HG03354 (cell line): ENCODE results near the gene EVX1.
A peak's percentile ranks its signal among the peaks of the same experiment; 100 is the strongest.

Experiments used
- ATAC-seq: cut with Tn5 transposase; IDR thresholded peaks from one replicate; pipeline ENCODE4 v1.9.1; 2021; ENCODE audit warnings: mild to moderate bottlenecking; ENCODE audit not compliant: unreplicated experiment, poor library complexity, severe bottlenecking

EVX1 gene

DNA sequence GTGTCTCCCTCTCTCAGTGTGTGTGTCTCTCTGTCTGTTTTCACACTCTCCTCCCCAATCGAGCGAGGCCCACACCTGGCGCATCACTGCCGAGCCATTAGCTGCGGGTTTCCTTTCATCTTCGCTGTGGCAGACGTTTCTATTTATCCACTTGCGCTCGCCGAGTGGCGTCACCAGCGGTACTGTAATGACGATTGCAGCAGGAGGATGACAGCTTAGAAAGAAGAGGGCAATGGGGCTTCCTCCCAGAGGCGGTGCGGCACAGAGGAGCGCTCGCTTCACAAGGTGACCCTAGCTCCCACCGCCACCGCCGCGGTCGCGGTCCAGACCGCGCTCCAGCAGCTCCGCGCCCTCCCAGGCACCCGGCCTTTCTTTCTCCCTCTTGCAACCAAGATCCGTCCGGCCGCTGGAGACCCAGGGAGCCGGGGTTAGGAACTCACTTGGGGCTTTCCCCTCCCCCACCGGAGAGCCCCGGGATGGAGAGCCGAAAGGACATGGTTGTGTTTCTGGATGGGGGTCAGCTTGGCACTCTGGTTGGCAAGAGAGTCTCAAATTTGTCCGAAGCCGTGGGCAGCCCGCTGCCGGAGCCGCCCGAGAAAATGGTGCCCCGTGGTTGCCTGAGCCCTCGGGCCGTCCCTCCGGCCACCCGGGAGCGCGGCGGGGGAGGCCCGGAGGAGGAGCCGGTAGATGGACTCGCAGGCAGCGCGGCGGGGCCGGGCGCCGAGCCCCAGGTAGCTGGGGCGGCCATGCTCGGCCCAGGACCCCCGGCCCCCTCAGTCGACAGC is at the start of gene EVX1:
Gene EVX1 (plus strand): TSS at position 248 of the 785 bp plus-strand sequence. CDS start 229 bp downstream, at position 477.
- ATAC-seq, result no peak

DNA sequence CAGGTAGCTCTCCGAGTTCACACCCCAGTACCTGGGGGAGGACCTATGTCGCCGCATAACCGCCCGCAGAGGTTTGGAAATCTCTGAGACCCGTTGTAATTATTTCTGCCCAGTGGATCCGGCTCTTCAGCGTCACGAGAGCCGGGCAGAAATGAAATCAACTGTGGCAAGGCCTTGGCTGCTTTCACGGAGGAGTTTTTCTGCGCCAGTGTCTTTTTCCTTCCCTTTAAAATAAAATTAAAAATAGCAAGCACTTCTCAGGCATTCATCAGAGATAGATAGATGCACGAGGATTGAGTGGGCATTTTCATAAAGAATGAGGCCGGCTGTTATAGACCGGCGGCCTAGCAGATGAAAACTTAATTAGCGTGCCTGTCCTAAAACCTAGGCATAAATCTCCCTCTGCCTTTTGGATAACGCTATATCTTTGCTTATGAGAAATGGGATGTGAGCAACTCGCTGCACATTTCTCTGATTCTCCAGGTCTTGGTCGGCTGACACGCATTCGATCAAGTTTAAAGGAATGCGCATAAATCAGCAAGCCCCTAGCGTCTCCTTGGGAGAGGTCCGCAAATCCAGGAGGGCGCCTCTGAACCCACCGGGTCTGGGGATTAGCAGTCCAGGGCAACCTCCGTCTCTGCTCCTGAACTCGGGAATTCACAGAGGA is 49.1 kb upstream of the EVX1 start:
- ATAC-seq, result no peak

DNA sequence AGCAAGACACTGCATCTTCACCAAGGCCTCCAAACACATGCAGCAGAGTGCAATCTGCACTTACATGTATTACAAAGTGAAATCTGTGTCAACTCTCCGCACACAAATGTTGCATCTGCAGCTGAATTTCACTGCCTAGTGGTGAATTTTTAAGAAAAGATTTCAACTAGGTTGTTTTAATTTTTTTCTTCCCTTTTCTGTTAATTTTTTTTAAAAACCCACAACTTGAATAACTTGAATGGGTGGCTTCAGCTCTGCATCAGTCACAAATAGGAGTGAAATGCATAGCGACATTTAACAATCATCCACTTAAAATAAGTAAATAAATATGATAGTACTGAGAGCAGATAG is 48.6 kb upstream of the EVX1 start:
- no peak for ATAC-seq

DNA sequence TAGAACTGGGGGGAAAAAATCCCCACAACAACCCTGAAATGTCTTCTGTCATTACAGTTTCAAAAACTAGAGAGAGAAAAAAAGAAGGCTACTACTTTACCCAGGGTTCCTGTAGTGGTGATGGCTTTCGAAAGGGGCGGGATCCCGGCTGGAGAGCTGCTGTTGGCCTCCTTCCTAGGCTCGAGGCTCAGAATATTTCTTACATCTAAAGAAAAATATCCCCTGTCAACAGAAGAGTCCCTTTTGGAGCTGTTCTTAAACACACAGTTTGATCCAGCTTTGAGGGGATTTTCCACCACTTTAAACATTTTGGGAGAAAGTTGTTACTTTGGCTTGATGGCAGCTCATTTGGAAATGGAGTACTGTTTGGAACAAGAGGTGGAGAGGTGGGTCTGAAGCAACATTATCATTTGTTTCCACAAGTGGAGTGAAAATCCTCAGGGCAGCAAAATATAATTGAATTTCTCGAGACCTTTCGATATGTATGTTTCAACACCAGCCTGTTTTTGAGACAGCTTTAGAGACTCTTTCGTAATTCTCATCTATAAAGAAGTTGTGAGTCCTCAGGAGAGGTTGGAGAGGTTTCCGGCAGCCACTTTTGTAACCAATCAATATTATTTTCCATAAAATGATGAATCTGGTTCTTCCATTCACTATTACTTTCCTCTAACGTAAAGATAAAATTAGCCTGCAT is 47.8 kb upstream of the EVX1 start:
- ATAC-seq, result no peak

DNA sequence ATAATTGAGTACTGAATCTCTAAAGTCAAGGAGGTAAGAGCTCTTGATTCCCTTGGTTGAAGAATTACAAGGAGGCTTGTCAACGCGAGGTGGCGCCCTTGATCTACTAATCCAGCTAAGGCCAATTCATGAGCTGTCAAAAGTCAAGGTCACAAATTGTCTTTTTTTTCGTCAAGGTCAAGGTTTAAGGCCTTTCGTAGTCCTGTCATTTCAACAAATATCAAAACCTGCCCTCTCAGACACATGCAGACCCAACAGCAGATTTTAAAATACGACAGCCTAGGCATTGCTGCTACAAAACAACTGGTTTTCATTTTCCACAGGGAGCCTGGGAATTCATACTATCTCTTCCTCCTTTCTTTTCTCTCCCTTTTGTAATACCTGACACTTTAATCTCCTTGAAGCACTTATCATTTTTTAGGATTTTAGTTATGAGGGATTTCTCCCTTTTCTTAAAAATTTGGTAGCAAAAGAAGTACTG is 46.3 kb upstream of the EVX1 start:
- peak; percentile 45 for ATAC-seq

DNA sequence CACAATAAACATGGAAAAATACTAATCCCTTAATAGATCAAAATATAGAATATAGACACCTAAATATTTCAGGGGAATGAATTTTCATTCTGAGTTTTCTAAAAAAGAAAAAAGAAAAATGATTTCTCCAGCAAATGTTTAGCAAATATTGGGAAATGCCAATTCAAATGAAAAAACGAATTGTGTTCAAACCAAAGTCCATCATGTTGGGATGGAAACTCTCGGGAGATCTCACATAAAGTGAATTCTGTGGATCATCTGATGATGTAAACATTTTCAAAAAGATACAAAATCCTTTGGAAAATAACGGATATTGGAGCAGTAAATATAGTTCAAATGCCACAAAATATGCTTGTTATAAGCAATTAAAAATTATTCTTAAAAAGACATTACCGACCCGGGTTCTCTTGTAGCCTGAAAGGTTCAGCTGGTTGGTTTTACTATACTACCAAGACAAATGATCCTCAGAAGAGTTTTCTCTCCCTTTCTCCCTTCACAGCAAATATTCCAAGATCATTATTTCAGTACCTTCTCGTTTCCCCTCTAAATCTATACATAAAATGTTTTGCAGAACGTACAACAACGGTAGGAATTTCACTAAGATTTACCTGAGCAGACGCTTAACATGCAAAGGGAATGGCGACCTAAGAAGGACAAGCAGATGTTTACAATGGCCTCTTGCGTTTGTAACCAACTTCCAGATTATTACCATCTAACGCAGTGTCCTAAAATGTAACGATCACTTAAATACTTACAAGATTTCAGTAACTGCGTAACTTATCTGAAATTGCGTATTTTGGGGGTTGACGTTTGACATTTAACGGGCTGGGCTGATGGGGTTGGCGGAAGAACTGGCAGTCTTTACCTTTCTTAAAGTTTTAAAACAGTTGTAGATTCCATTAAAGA is 45.2 kb upstream of the EVX1 start:
- ATAC-seq, result no peak

DNA sequence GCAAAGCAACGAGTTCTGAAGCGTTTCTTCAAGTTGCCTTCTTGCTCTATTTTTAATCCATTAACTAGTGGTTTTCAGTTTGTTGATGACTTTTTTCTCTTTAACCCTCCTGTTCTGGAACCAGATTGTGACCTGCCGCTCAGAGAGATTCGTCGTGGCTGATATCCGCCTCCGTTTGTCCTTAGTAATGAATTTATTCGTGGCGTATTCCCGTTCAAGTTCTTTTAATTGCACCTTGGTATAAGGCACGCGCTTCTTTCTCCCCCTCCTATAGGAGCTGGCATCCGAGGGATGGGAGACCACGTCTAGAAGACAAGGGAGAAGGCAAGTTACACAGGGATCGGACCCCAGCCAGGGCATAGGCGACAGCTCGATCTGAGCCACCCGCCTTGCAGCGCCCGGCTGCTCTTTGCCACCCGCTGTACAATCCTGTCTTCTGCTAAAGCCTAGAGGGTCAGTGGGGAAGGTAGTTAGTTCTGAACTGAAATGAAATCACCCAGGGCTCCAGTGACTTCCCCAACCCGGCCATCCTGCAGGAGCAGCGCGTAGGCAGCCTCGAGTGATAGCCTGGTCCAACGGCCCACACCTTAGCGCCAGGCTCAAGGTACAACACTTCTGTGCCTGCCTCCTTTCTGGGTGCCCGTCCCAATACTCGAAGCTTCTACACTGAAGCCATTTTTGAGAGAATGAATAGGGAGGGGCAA is 44.3 kb upstream of the EVX1 start:
- no peak for ATAC-seq

DNA sequence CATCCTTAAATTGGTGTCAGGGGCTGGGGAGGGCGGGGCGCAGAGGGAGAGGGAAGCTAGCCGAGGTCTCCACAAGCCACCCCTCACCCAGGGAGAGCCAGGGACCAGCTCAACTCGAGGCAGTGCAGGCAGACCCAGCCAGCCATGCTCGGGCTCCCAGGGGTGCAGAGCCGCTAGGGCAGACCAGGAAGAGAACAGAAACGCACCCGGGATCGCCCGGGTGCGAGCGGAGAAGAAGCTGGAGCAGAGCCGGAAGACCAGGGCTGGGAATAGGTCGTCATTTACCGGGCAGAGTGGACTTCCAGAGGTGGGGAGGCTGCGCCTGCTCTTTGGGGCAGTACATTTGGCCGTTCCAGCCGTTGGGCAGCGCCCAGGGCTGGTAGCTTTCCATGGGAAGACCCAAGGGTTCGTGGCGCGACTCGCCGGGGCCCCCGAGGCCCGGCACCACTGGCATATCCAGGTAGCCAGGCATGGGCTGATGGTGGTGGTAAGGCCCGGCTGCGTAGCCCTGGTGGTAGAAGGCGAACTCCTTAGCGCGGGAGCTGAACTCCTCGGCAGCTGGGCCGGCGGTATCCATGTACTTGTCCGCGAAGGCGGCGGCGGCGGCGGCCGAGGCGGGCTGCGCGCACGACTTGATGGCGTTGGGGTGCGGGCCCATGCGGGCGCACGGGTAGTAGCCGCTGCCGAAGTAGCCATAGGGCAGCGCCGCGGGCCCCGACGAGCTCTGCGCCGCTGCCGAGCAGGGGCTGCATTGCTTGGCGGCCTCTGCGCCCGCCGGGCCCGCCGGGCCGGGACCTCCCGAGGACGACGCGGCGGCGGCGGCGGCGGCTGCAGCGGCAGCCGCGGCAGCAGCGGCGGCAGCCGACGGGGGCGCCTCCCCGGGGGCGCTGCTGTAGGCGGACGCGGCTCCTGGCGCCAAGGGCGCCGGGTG is 43.5 kb upstream of the EVX1 start:
- ATAC-seq, result no peak

DNA sequence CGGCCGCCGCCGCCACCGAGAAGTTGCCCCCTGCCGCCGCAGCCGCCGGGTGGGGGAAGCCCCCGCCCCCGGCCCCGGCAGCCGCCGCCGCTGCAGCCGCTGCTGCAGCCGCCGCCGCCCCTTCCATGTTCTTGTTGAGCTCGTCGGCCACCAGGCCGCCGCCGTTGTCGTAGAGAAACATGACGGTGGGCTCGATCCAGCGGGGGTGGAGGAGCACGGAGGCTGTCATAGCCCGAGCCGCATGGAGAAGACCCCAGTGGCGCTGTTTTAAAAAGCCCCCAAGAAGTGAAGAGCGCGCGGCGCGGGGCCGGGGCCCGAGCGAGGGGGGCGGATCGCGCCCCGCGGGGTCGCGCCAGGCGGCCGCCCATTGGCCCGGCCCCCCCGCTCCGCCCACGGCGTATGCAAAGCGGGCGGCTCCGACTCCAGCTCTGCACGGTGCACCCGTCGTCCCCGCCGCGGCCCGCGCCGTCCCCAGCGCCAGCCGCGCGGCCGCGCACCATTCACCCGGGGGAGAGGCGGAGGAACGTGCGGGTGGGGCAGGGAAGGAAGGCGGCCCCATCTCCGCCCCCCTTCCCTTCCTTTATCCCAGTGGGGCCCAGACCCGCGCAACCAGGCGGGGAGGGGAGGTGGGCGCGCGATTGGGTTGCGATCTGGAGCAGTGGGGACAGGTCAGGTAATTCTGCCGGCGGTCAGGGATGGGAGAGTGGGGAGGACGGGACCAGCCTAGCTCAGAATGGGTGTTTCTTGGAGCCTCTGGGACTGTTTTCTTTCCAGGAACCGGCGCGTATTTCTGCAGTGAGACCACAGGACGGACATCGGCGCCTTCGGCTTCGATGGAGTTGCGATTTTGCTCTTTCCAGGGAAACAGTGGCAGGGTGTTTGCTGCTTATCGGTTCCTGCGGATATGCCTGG is 42.5 kb upstream of the EVX1 start, which contains the start of gene HOXA13:
Gene HOXA13 (minus strand): TSS at position 243 of the 912 bp plus-strand sequence. CDS start 14 bp downstream, at position 229.
- peak; percentile 50 for ATAC-seq

DNA sequence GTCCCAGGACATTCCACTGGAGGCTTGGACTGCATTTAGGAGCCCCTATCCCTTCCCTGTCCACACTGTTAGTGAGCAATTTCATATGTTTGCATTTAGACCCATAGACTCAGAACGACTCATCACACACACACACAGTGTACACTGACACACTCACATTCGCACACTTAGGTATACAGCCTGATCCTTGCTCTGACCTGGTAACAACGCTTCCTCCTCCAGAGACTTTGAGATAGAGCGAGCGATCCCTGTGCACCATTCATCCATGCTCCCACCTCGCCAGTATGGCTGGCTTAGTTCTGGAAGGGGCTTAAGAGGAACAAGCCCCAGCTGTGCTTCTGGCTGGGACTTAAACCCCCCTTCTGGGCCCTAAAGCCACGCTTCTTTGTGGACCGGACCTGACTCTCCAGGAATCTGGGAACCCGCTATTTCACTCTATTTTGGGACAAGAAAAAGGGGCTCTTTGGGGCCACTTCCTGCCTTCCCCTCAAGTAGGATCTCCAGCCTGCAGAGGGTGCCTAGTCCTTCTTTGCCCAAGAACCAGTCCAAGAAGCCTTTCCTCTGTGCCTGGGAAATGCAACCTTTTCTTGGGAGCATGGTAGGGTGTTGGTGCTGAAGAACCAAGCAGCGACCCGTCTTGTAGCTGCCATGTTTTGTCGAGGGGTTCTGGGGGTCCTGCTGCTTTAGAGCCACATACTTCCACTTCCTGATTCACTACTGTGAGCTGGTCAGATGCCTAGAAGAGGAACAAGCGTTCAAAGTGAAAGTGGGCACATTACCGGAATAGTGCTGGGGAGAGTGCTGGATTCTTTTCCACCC is 41.6 kb upstream of the EVX1 start:
- ATAC-seq, result no peak

DNA sequence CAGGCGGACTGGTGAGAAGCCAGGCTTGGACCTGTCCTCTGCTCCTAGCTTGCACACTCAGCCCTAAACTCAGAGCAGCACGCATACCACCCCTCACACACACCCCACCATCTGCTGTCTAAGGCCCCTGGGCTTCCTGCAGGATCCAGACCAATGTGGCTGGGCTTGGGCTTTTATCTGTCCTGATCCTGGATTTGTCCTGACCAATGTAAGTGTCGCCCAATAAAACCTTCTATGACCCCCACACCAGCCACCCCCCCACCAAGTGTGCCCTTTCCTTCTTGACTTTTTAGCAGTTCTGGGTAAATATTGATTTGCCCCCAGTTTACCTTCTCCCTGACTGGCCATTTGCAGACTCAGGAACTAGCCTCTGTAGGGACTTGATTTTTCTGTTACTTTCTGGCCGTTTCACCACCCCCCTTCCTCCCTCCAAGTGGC is 41.0 kb upstream of the EVX1 start:
- ATAC-seq, result no peak

DNA sequence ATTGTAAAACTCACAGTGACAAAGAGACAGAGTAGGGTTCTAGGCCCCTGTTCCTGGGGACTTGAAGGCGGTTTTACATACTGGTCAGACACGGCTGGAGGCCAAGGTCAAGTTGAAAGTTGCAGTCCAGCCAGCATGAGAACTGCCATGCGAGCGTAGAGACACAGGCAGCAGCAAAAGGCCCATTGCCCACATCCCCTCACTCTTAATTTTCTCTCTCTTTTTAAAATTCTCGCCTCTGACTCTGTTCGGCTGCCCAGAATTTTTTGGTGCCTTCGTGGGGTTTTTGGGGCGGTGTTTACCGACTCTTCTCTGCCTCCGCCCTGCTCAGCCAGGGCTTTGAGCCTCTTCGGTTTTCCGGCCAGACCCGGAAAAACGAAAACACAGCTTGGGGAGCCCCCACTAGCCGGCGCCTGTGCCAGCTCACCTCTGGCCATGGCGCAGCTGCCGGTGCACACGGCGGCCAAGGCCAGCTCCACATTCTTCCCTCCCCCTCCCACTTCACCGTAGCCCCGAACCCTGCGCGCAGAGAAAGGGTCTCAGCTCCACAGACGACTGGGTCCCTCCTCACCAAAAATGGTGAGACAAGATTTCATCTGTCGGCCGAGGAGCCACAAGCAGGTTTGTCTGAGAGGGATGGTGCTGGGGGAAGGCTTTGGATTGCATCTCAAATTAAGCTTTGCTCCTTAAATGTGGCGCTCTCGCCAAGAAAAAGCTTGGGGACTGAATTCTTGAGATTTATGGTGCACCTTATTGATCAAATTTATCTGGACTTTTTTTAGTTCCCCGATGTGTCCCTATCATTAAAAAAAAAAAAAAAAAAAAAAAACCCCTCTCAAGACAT is 40.4 kb upstream of the EVX1 start:
- ATAC-seq, result no peak

DNA sequence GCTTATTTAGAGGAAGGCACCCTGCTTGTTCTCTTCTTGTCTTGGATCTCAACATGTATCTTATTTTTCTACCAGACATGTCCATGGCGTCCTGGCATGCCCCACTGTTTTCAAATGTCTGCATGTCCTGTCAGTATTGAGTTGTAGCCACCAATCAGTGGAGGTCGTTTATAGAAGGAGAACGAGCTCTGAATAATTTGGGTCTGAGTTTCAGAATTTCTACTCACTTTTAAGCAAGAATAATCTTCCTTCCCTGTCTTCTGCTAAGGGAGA is 39.8 kb upstream of the EVX1 start:
- ATAC-seq, result no peak

DNA sequence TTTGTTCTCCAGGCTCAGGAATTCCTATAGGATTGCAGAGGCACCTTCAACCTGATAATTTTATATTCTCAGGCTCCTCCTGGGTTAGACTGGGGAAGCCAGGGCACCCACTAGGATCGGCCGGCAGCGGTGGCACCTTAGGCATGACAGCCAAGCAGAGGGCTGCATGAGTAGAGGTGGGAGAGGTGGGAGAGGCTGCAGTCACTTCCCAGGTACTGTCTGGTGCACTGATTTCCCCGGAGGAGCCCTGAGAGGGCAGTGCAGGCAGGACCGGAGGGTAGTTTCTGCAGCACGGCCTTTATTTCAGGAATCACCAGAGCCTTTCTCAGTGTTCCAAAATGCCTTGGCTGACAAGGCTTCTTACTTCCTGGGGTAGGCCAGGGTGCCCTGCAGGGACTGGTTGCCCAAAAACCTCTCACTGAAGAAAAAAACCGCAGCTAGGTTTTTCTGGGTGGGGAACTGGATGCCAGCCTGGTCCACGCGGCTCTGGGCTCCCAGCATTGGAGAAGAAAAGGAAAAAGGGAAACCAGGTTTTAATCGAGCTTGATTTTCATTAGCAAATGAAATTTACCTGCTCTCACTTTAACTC is 39.1 kb upstream of the EVX1 start:
- no peak for ATAC-seq

DNA sequence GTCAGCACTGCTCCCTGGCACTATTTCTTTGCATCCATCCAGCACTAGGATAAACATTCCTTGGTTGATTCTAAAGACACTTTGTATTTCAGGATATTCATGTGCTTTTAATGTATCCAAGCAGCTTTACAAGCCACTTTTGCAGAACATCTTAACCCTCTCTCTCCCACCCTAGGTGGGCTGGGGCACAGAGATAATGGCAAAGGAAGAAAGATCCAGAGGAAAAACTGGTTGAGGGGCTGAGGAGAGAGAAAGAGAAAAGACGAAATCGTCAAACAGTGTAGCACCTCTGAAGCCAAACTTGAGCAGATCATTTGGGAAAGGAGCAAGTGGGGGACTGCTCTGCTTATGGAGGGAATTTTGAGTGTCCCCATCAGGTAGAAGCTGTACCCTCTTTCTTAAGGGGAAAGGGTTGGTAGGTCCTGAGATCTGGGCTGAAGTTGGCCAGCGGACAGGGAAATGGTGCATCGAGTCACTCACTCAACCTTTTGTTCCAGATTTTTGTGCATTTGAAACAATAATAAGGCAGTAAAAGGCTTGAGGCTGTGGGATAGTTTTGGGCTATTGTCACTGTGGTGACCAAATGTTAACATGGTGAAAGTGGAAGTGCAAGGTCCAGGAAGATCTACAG is 38.5 kb upstream of the EVX1 start:
- no peak for ATAC-seq
